Amniotic epithelial cell (primary cell): ENCODE results near the gene BRMS1.
"Not testable (repeated sequence)": the region's sequence is repeated elsewhere in the genome, so short reads cannot be mapped to it uniquely, and the experiment has no call there.

Experiments
- DNase-seq: peaks from one replicate; pipeline ENCODE4 v3.0.0-alpha.2; 2010; ENCODE audit warnings: low read depth

Gene BRMS1

GRCh38 chr11:66363187-66363601 is 18.3 kb upstream of the BRMS1 start:
- no peak for DNase-seq

GRCh38 chr11:66362481-66363147 is 17.7 kb upstream of the BRMS1 start:
- DNase-seq: no peak

DNA sequence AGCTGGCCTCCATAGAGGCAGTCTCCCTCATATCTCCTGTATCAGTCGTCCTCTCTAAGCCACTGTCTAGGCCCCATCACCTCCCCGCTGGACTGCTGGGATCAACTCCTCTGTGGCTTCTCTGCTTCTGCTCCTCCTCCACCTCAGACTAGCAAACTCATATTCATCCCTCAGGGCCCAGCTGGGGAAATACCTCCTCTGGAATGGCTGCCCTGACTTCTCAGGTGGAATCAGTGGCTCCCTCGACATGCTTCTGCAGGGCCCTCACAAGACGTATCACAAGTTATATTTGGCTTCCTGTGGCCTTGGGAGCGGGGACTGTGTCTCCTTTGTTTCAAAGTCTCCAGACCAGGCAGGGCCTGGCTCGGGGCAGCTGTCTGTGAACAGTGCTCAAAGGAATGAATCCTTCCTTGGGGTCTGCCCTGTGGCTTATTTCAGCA is 16.6 kb upstream of the BRMS1 start:
- DNase-seq: no peak

DNA sequence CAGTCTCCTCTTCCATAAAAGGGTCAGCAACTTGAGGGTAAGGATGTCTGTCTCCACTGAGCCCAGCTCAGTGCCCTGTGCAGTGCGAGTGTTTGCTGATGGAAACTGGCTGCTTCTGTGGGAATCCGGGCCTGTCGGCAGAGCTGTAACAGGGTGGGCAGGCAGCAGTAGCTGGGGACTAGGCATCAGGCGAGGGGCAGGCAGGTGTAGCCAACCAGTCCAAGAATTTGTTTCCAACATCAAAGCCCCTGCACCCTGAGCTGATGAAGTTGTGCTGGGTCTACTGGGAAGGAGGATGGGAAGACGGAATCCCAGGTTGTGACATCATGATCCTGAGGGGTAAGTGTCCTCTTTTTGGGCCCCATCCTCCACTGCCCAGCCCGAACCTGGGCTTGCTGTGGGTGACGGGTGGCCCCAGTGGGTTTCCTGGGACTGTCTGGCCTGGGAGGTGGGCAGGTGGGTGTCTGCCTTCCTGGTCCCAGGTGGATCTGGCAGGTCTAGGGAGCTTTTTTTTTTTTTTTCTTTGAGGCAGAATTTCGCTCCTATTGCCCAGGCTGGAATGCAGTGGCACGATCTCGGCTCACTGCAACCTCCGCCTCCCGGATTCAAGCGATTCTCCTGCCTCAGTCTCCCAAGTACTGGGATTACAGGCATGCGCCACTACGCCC is 15.6 kb upstream of the BRMS1 start:
- no peak for DNase-seq

- no peak for DNase-seq
Observed at GRCh38 chr11:66359662-66360087, 14.8 kb upstream of the BRMS1 start.

DNA sequence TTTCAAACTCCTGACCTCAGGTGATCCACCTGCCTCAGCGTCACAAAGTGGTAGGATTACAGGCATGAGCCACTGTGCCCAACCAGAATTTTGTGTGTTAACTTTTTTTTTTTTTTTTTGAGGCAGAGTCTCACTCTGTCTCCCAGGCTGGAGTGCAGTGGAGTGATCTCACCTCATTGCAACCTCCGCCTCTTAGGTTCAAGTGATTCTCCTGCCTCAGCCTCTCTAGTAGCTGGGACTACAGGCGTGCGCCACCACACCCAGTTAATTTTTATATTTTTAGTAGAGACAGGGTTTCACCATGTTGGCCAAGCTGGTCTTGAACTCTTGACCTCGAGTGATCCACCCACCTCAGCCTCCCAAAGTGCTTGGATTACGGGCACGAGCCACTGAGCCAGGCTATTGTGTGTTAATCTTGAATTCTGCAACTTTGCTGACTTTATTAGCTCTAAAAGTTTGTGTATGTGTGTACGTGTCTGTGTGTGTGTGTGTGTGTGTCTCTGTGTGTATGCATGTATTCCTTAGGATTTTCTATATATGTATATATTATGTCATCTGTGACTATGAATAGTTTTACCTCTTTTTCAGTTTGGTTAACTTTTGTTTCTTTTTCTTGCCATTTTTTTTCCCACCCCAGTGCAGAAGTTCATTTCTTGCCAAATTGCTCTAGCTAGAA is 5.8 kb upstream of the BRMS1 start:
- not testable (repeated sequence) for DNase-seq

- DNase-seq: no peak
Observed at GRCh38 chr11:66349084-66349386, 4.1 kb upstream of the BRMS1 start.

- DNase-seq: peak; percentile 86
Observed at GRCh38 chr11:66347425-66348276, 2.7 kb upstream of the BRMS1 start, which contains the start of gene B4GAT1. Gene B4GAT1, minus strand, starts transcription at chr11:66347629. Its CDS starts 84 bp downstream, at chr11:66347545.

DNA sequence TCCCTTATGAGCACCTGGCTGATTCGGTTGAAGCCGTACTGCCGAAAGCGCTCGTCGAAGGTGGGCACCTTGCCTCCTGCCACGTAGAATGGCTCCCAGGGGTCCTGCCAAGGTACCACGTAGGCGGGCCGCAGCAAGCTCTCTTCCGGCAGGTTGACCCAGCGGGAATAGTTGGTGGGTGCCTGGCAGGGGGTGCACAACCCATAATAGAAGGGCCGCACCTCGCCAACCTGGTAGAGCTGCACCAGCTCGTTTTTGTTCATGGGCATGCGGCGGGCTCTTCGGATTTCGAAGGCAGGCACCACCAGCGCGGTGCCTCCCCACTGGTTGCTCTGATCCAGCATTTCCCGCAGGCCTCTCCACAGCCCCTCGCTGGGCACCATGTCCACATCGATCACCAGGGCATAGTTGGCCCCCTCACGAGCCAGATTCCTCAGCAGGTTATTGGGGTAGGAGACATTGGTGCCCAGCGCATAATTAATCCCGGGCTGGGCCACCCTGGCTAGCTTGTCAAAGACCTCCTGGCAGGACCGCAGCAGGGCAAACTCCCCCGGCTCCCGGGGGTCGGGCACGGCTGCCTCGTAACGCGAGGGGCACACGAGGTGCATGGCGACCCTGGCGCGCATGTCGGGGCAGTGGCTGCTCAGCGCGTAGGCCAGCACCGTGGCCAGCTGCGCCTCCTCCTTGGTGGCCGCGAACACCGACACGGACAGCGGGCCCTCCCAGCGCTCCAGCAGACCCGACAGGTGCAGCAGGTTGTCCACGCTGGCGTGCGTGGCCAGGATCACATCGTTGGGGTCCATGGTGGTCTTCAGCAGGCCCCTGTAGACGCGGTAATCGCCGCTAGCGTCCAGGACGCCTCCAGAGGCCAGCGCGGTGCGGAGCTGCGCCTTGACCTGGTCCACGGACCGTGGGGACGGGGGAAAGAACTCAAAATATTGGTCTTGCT is 1.8 kb upstream of the BRMS1 start:
- DNase-seq: no peak

DNA sequence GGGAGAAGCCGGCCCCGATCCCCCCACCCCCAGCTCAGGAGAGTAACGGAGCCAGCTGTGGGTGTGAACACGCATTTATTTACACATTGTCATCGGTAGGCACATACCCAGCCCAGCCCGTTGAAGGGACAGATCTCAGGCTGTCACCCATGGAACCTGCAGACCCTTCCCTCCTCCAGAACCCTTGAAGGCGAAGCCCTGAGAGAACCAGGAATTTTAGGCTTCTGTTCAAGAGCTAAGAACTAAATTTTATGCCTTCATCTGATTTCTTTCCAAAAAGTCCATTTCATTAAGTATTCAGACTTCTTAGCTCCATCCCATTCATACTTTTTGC is 379 bp upstream of the BRMS1 start:
- no peak for DNase-seq

DNA sequence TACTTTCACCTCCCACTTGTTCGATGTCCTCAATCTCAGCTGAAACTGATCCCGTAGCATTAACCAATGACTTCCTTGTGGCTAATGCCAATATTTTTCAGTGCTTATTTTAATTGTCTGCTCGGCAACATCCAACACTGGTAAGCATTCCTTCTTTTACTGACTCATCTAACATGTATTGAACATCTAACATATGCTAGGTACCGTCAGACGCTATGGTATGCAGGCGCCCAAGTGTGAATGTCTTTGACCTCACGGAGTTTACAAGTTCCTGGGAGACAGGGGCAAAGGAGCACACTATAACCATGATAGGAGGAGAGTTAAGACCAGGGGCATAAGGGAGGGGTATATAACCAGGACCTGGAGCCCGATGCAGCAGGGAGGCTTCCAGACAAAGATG is 1.7 kb downstream of the BRMS1 start:
- no peak for DNase-seq

GRCh38 chr11:66341502-66342126 is 3.3 kb downstream of the BRMS1 start:
- DNase-seq: no peak

GRCh38 chr11:66340596-66341501 is 4.1 kb downstream of the BRMS1 start:
- no peak for DNase-seq

- no peak for DNase-seq
Observed at GRCh38 chr11:66339686-66340483, 5.0 kb downstream of the BRMS1 start.

DNA sequence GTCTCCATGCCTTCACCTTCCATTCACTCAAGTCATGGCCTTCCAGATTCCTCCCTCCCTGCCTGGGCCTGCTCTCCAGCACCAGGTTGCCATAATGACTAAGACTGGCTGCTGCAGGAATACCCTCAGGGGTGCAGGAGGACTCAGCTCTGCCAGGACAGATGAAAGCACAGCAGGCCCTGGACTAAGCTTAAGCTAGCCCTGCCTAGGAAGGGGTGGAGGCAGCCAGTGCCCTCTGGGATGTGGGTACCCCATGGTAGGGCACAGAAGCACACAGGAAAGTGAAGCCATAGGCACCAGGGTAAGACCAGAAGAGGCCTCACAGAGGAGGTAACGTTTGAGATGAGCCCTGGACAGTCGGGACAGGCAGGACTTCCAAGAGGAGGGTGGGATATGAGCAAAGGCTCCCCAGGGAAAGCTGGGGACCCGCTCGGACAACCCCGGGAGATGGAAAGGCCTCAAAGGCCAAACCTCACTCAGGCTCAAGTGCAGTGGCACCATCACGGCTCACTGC is 5.7 kb downstream of the BRMS1 start:
- no peak for DNase-seq

DNA sequence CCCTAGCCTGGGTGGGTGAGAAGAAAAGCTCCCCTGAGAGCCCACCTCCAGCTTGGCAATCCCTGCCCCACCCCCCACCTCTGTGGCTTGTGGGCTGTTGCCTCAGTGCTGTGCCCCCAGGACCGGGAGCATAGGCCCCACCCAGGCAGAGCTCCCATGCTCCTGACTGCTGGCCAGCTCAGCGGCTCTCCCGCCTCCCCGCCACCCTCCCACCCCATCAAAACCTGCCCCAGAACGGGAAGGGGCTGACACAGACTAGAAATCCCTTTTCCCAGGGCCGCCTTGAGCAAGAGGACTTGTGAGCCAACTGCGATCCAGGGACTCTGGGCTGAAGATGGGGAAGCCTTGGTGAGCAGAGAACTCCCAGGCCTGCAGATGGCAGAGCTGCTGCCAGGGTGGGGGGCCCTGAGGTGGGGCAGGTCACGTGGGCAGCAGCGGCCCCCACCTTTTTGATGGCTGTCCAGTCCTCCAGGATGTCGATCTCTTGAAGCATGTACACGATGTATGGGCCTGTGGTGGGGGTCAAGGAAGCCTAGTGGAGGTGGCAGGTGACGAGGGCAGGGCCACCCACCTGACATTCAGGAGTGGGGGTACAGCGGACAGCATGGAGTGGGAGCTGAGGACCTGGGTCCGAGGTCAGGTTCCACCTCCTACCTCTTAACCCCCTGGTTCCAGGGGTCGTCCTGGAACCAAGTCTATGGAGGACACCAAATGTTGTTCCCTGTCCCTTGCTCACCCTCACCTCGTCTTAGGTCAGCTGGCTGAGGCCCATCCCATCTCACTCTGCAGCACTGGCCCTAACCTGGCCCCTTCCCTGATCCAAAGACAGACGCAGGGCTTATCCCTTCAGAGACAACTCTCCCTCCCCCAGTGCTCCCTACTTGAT is 6.4 kb downstream of the BRMS1 start:
- DNase-seq: peak; percentile 37

DNA sequence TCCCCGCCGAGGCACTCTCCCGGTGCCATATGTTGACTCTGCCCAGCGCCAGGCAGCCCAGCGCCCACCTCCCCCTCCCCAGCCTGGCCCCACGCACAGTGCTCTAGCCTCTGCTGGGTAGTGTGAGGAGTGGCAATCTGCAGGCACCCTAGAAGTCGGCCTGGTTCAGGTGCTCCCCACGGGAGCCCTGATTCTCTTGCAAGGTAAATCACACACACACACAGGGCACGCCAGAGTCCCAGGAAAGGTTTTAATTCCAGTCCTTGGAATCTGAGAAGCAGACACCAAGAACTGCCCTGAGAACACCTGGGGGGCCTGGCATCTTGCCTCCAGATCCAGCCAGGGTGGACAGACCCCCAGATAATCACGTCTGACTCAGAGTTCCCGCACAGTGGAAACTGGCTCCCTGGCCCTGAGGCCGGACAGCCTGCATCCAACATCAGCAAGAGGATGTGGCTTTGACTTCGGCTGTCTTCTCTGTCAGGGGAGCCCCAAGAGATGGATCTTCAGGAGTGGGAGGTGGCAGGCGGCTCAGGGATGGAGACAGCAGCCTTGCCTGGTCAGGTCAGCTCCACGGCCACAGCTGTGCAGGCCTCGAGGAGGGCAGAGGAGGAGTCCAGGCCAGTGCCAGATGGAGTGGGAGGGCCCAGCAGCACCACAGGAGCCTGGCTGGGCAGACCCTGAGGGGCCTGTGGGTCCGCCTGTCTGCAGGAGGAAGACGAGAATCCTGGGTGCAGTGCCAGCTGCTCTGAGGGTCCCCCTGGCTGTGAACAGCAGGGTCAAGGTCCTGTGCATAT is 7.6 kb downstream of the BRMS1 start:
- DNase-seq: peak; percentile 45
